Muscle layer of duodenum (tissue), 2 donors: ENCODE data around the gene SPTLC3.

Experiments
- H3K27ac ChIP-seq: one replicate; pipeline ENCODE4 v1.7.0; 2013; ENCODE audit warnings: mild to moderate bottlenecking, low read length
- H3K27me3 ChIP-seq: one replicate; pipeline ENCODE4 v1.7.0; 2013; ENCODE audit warnings: low read depth, mild to moderate bottlenecking, control low read depth, low read length
- H3K36me3 ChIP-seq, 2 donors: one replicate each; pipeline ENCODE4 v1.7.0; 2013; ENCODE audit warnings: low read length in 2 of 2, control low read depth in 1 of 2, mild to moderate bottlenecking in 1 of 2; ENCODE audit not compliant: insufficient read depth in 2 of 2, control insufficient read depth in 1 of 2
- H3K4me1 ChIP-seq, 2 donors: one replicate each; pipeline ENCODE4 v1.7.0; 2013; ENCODE audit warnings: low read length in 2 of 2, mild to moderate bottlenecking in 2 of 2, control low read depth in 1 of 2, moderate library complexity in 1 of 2; ENCODE audit not compliant: insufficient read depth in 2 of 2, control insufficient read depth in 1 of 2
- H3K4me3 ChIP-seq, 2 donors: one replicate each; pipeline ENCODE4 v1.7.0; 2013; ENCODE audit warnings: low read length in 2 of 2, low read depth in 1 of 2, mild to moderate bottlenecking in 1 of 2
- H3K9me3 ChIP-seq, 2 donors: one replicate each; pipeline ENCODE4 v1.7.0; 2013; ENCODE audit warnings: low read length in 2 of 2, control low read depth in 1 of 2, mild to moderate bottlenecking in 1 of 2; ENCODE audit not compliant: control insufficient read depth in 1 of 2
- donor health status: healthy.

The SPTLC3 gene

GRCh38 chr20:13035399-13036152 is 26.8 kb downstream of the SPTLC3 start:
- H3K4me1 ChIP-seq = peaks cover 0 to 5% of the 10 kb centered on the region in 2 donors
- no peak overlapping the region for H3K27ac ChIP-seq
- H3K27me3 ChIP-seq = no peaks in the 10 kb centered on the region
- H3K4me3 ChIP-seq = no peak overlapping the region
- no peaks in the 10 kb centered on the region for H3K9me3 ChIP-seq
- H3K36me3 ChIP-seq = no peaks in the 10 kb centered on the region

- no peak overlapping the region for H3K27ac ChIP-seq
- no peak overlapping the region for H3K4me3 ChIP-seq
- peaks cover 0 to 5% of the 10 kb centered on the region in 2 donors for H3K4me1 ChIP-seq
- H3K36me3 ChIP-seq = no peaks in the 10 kb centered on the region
- H3K27me3 ChIP-seq = no peaks in the 10 kb centered on the region
- no peaks in the 10 kb centered on the region for H3K9me3 ChIP-seq
Observed at GRCh38 chr20:13037727-13038126, 29.0 kb downstream of the SPTLC3 start.

- Histone ChIP-seq H3K9me3 (no peaks in the 10 kb centered on the region), H3K27ac (no peak overlapping the region), H3K4me3 (no peak overlapping the region), H3K27me3 (no peaks in the 10 kb centered on the region), H3K4me1 (no peaks in the 10 kb centered on the region), H3K36me3 (no peaks in the 10 kb centered on the region)
Observed at GRCh38 chr20:13041574-13042457, 33.0 kb downstream of the SPTLC3 start.

- Histone ChIP-seq H3K9me3 (no peaks in the 10 kb centered on the region), H3K36me3 (no peaks in the 10 kb centered on the region), H3K4me3 (no peak overlapping the region)
Observed at GRCh38 chr20:13042458-13042794, 33.7 kb downstream of the SPTLC3 start.

GRCh38 chr20:13046409-13046808 is 37.6 kb downstream of the SPTLC3 start:
- no peaks in the 10 kb centered on the region for H3K9me3 ChIP-seq
- H3K4me3 ChIP-seq = no peak overlapping the region
- H3K27me3 ChIP-seq = no peaks in the 10 kb centered on the region
- H3K4me1 ChIP-seq = no peaks in the 10 kb centered on the region
- H3K27ac ChIP-seq = no peak overlapping the region
- H3K36me3 ChIP-seq = no peaks in the 10 kb centered on the region

More at GRCh38 chr20:13042458-13042794, 33.7 kb downstream of the SPTLC3 start:
- no peaks in the 10 kb centered on the region for H3K27me3 ChIP-seq
- no peak overlapping the region for H3K27ac ChIP-seq
- no peaks in the 10 kb centered on the region for H3K4me1 ChIP-seq

- Histone ChIP-seq H3K4me3 (no peak overlapping the region), H3K27ac (no peak overlapping the region), H3K9me3 (peaks cover 0 to 3% of the 10 kb centered on the region in 2 donors), H3K27me3 (no peaks in the 10 kb centered on the region), H3K36me3 (no peaks in the 10 kb centered on the region), H3K4me1 (no peaks in the 10 kb centered on the region)
Observed at GRCh38 chr20:13054011-13054410, 45.2 kb downstream of the SPTLC3 start.

- Histone ChIP-seq H3K4me3 (no peak overlapping the region), H3K4me1 (no peaks in the 10 kb centered on the region), H3K9me3 (no peaks in the 10 kb centered on the region), H3K27me3 (no peaks in the 10 kb centered on the region), H3K36me3 (no peaks in the 10 kb centered on the region), H3K27ac (no peak overlapping the region)
Observed at GRCh38 chr20:13058666-13059389, 50.1 kb downstream of the SPTLC3 start.

GRCh38 chr20:13059398-13060136 is 50.8 kb downstream of the SPTLC3 start:
- Histone ChIP-seq H3K4me3 (no peak overlapping the region), H3K9me3 (no peaks in the 10 kb centered on the region), H3K27ac (no peak overlapping the region), H3K36me3 (no peaks in the 10 kb centered on the region), H3K4me1 (no peaks in the 10 kb centered on the region), H3K27me3 (no peaks in the 10 kb centered on the region)

- Histone ChIP-seq H3K36me3 (no peaks in the 10 kb centered on the region), H3K4me3 (no peak overlapping the region), H3K27ac (no peak overlapping the region), H3K4me1 (no peaks in the 10 kb centered on the region), H3K27me3 (no peaks in the 10 kb centered on the region), H3K9me3 (no peaks in the 10 kb centered on the region)
Observed at GRCh38 chr20:13060327-13060726, 51.6 kb downstream of the SPTLC3 start.

- no peaks in the 10 kb centered on the region for H3K27me3 ChIP-seq
Observed at GRCh38 chr20:13061381-13061780, 52.6 kb downstream of the SPTLC3 start.

GRCh38 chr20:13062789-13063188 is 54.0 kb downstream of the SPTLC3 start:
- Histone ChIP-seq H3K27me3 (no peaks in the 10 kb centered on the region), H3K36me3 (no peaks in the 10 kb centered on the region), H3K4me3 (no peak overlapping the region), H3K9me3 (no peaks in the 10 kb centered on the region), H3K27ac (no peak overlapping the region), H3K4me1 (no peaks in the 10 kb centered on the region)

More at GRCh38 chr20:13061381-13061780, 52.6 kb downstream of the SPTLC3 start:
- Histone ChIP-seq H3K36me3 (no peaks in the 10 kb centered on the region), H3K4me3 (no peak overlapping the region), H3K4me1 (no peaks in the 10 kb centered on the region), H3K9me3 (no peaks in the 10 kb centered on the region), H3K27ac (no peak overlapping the region)
